GM13976 (cell line): ENCODE data around the gene OR51G1.
"Not testable (repeated sequence)": the region's sequence is repeated elsewhere in the genome, so short reads cannot be mapped to it uniquely, and the experiment has no call there.

ENCODE experiments used
- DNase-seq: peaks from one replicate; pipeline ENCODE4 v3.0.0; 2012; ENCODE audit warnings: low spot score
- CTCF ChIP-seq: IDR thresholded peaks from 2 replicates; pipeline ENCODE4 v1.5.1; 2012; ENCODE audit warnings: borderline replicate concordance, mild to moderate bottlenecking; ENCODE audit not compliant: insufficient read depth; ENCODE audit errors: extremely low read depth, missing control alignments, control extremely low read depth
- in situ Hi-C: fragments of 300-500 bp; cut with MboI; formaldehyde crosslinking; loops from one replicate; pipeline ENCODE4 v1.12.0; 2022; ENCODE audit warnings: low sequenced_read_pairs, mixed read lengths, inconsistent platforms; ENCODE audit not compliant: unreplicated experiment

OR51G1 gene

GRCh38 chr11:4924239-4924638, at the start of gene OR51G1:
Gene OR51G1 (minus strand): TSS chr11:4924339. CDS start chr11:4924339, 0 bp downstream.
- no peak for TF ChIP-seq CTCF
- DNase-seq, result no peak
- in situ Hi-C loops, result no loop called here

GRCh38 chr11:4962816-4963215, 38.7 kb upstream of the OR51G1 start:
- TF ChIP-seq CTCF, result no peak
- in situ Hi-C loops, result no loop called here
- no peak for DNase-seq

- in situ Hi-C loops, result no loop called here
- DNase-seq, result no peak
- TF ChIP-seq CTCF, result no peak
Observed at GRCh38 chr11:4960877-4961276, 36.7 kb upstream of the OR51G1 start.

- TF ChIP-seq CTCF, result no peak
- no peak for DNase-seq
- in situ Hi-C loops, result no loop called here
Observed at GRCh38 chr11:4957396-4957795, 33.3 kb upstream of the OR51G1 start.

GRCh38 chr11:4955613-4956012, 31.5 kb upstream of the OR51G1 start, which contains the start of gene OR51A2:
Gene OR51A2 (minus strand): TSS chr11:4955713. CDS start chr11:4955713, 0 bp downstream.
- DNase-seq, in situ Hi-C loops: not testable (repeated sequence)

GRCh38 chr11:4947505-4947904, 23.4 kb upstream of the OR51G1 start, which contains the start of gene OR51A4:
Gene OR51A4 (minus strand): TSS chr11:4947605. CDS start chr11:4947100, 505 bp downstream.
- TF ChIP-seq CTCF, result no peak
- in situ Hi-C loops, result no loop called here
- no peak for DNase-seq

GRCh38 chr11:4936745-4937144, 12.6 kb upstream of the OR51G1 start:
- no peak for DNase-seq
- in situ Hi-C loops, result no loop called here
- no peak for TF ChIP-seq CTCF
